HEK293 (cell line): Measurements from ENCODE around the gene PATE4.
A peak's percentile ranks its signal among the peaks of the same experiment; 100 is the strongest.

Experiments used
- CTCF ChIA-PET: fragments of 350-600 bp; formaldehyde crosslinking; extraction: SDS; loops from one replicate; lab custom pipeline; 2021; ENCODE audit warnings: antibody characterized with exemption; lab: Yijun Ruan, JAX
- POLR2A ChIA-PET: fragments of 300-600 bp; formaldehyde crosslinking; extraction: SDS; loops from one replicate; lab custom pipeline; 2020; ENCODE audit warnings: antibody characterized with exemption, inconsistent platforms; lab: Yijun Ruan, JAX
- H3K27ac ChIP-seq: fragments of 200-500 bp; sonication (Bioruptor generic); 2 replicates; pipeline ENCODE4 v1.5.1; 2014; ENCODE audit warnings: low read depth, low read length, control low read depth, inconsistent platforms; ENCODE audit errors: extremely low read depth
- H3K36me3 ChIP-seq, 2 experiments: fragments of 200-500 bp in 1 of 2; sonication (Bioruptor generic) in 1 of 2; 1 replicate in 1 of 2; 2 replicates in 1 of 2; pipeline ENCODE4 v1.5.1; 2014 to 2017; ENCODE audit warnings: inconsistent platforms in 2 of 2, low read length in 2 of 2; ENCODE audit not compliant: control insufficient read depth in 2 of 2, insufficient read depth in 1 of 2
- H3K4me1 ChIP-seq: fragments of 200-500 bp; sonication (Bioruptor generic); 2 replicates; pipeline ENCODE4 v1.5.1; 2014; ENCODE audit warnings: mild to moderate bottlenecking, low read length, inconsistent platforms; ENCODE audit not compliant: control insufficient read depth, insufficient read depth
- H3K4me3 ChIP-seq: 2 replicates; pipeline ENCODE4 v1.5.1; 2011; ENCODE audit warnings: low read depth, mild to moderate bottlenecking, control low read depth, low read length, moderate library complexity
- H3K9me3 ChIP-seq: fragments of 200-500 bp; sonication (Bioruptor generic); 2 replicates; pipeline ENCODE4 v1.5.1; 2014; ENCODE audit warnings: low read depth, low read length, inconsistent platforms; ENCODE audit not compliant: control insufficient read depth, insufficient read depth
- EGR2 ChIP-seq: fragments of 450-650 bp; formaldehyde crosslinking; IDR thresholded peaks from 2 replicates; pipeline ENCODE4 v1.5.1; 2016; ENCODE audit warnings: low read depth, missing biosample characterization, missing genetic modification characterization
- GLI4 ChIP-seq: fragments of 450-650 bp; formaldehyde crosslinking; IDR thresholded peaks from 2 replicates; pipeline ENCODE4 v1.5.1; 2016; ENCODE audit warnings: missing biosample characterization, missing genetic modification characterization
- HOXA7 ChIP-seq: sonication (generic); formaldehyde crosslinking; IDR thresholded peaks from 2 replicates; pipeline ENCODE4 v1.8.1; 2022; ENCODE audit warnings: missing genetic modification reagents, borderline replicate concordance
- PRDM6 ChIP-seq: fragments of 450-650 bp; formaldehyde crosslinking; IDR thresholded peaks from 2 replicates; pipeline ENCODE4 v1.5.1; 2017; ENCODE audit warnings: missing biosample characterization, missing genetic modification characterization
- SP2 ChIP-seq: fragments of 450-650 bp; formaldehyde crosslinking; IDR thresholded peaks from 2 replicates; pipeline ENCODE4 v1.5.1; 2016; ENCODE audit warnings: missing biosample characterization, missing genetic modification characterization
- WT1 ChIP-seq: fragments of 450-650 bp; formaldehyde crosslinking; IDR thresholded peaks from 2 replicates; pipeline ENCODE4 v1.5.1; 2016; ENCODE audit warnings: missing biosample characterization, missing genetic modification characterization
- ZBTB44 ChIP-seq: fragments of 450-650 bp; IDR thresholded peaks from 2 replicates; pipeline ENCODE4 v1.5.1; 2018; ENCODE audit warnings: missing biosample characterization, mild to moderate bottlenecking, missing genetic modification characterization
- ZFHX2 ChIP-seq: fragments of 450-650 bp; formaldehyde crosslinking; conservative IDR thresholded peaks from 2 replicates; pipeline ENCODE4 v1.5.1; 2016; ENCODE audit warnings: missing biosample characterization, missing genetic modification characterization
- ZNF138 ChIP-seq: fragments of 450-650 bp; formaldehyde crosslinking; IDR thresholded peaks from 2 replicates; pipeline ENCODE4 v1.5.1; 2016; ENCODE audit warnings: missing biosample characterization, missing genetic modification characterization, borderline replicate concordance
- ZNF157 ChIP-seq: fragments of 450-650 bp; formaldehyde crosslinking; IDR thresholded peaks from 2 replicates; pipeline ENCODE4 v1.5.1; 2016; ENCODE audit warnings: missing biosample characterization, missing genetic modification characterization
- ZNF16 ChIP-seq: fragments of 450-650 bp; formaldehyde crosslinking; IDR thresholded peaks from 2 replicates; pipeline ENCODE4 v1.5.1; 2016; ENCODE audit warnings: low read depth, missing biosample characterization, missing genetic modification characterization
- ZNF19 ChIP-seq: fragments of 450-650 bp; formaldehyde crosslinking; IDR thresholded peaks from 2 replicates; pipeline ENCODE4; 2016; ENCODE audit warnings: missing biosample characterization, missing genetic modification characterization, low read depth
- ZNF747 ChIP-seq: fragments of 450-650 bp; formaldehyde crosslinking; IDR thresholded peaks from 2 replicates; pipeline ENCODE4 v1.5.1; 2016; ENCODE audit warnings: missing biosample characterization, missing genetic modification characterization
- ZNF777 ChIP-seq: fragments of 450-650 bp; formaldehyde crosslinking; IDR thresholded peaks from 2 replicates; pipeline ENCODE4 v1.5.1; 2017; ENCODE audit warnings: missing biosample characterization, missing genetic modification characterization, borderline replicate concordance
- TF ChIP-seq, protein P1 (sequence below): fragments of 450-650 bp; formaldehyde crosslinking; IDR thresholded peaks from 2 replicates; pipeline ENCODE4 v1.5.1; 2016; ENCODE audit warnings: missing biosample characterization, missing genetic modification characterization, borderline replicate concordance
- TF ChIP-seq, protein P2 (sequence below): fragments of 450-650 bp; formaldehyde crosslinking; IDR thresholded peaks from 2 replicates; pipeline ENCODE4 v1.5.1; 2016; ENCODE audit warnings: missing biosample characterization, missing genetic modification characterization

PATE4 gene

DNA sequence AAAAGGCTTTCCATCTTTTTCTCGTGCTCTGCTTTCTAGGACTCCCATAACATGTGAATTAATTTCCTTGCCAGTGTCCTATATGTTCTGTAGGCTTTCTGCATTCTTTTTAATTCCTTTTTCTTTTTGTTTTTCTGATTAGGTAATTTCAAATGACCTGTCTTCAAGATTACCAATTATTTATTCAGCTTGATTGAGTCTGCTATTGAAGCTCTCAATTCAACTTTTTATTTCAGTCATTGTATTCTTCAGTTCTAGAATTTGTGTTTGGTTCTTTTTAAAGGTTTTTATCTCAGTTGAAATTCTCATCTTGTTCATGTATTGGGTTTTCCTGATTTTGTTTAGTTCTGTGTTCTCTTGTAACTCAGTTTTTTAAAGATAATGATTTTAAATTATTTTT is 30.7 kb upstream of the PATE4 start:
- ChIA-PET CTCF (no interaction called here), POLR2A (no interaction called here)
- Histone ChIP-seq H3K4me1 (no peaks in the 10 kb centered on the region), H3K36me3 (no peaks in the 10 kb centered on the region), H3K9me3 (no peaks in the 10 kb centered on the region), H3K27ac (no peak overlapping the region), H3K4me3 (no peak overlapping the region)
- TF ChIP-seq ZNF747 (tag by site-specific recombination) (no peak), GLI4 (tag by site-specific recombination) (no peak)
- TF ChIP-seq, protein P1, sequence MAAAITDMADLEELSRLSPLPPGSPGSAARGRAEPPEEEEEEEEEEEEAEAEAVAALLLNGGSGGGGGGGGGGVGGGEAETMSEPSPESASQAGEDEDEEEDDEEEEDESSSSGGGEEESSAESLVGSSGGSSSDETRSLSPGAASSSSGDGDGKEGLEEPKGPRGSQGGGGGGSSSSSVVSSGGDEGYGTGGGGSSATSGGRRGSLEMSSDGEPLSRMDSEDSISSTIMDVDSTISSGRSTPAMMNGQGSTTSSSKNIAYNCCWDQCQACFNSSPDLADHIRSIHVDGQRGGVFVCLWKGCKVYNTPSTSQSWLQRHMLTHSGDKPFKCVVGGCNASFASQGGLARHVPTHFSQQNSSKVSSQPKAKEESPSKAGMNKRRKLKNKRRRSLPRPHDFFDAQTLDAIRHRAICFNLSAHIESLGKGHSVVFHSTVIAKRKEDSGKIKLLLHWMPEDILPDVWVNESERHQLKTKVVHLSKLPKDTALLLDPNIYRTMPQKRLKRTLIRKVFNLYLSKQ (tag by site-specific recombination), result no peak

- Histone ChIP-seq H3K27ac (no peak overlapping the region), H3K9me3 (no peaks in the 10 kb centered on the region), H3K4me1 (no peaks in the 10 kb centered on the region), H3K4me3 (no peak overlapping the region), H3K36me3 (no peaks in the 10 kb centered on the region)
- ChIA-PET POLR2A (no interaction called here), CTCF (no interaction called here)
- no peak for TF ChIP-seq ZNF138 (tag by site-specific recombination)
- no peak for TF ChIP-seq ZBTB44
- no peak for TF ChIP-seq ZNF157
These were observed 25.2 kb upstream of the PATE4 start for GRCh38 chr11:125807909-125808308.

DNA sequence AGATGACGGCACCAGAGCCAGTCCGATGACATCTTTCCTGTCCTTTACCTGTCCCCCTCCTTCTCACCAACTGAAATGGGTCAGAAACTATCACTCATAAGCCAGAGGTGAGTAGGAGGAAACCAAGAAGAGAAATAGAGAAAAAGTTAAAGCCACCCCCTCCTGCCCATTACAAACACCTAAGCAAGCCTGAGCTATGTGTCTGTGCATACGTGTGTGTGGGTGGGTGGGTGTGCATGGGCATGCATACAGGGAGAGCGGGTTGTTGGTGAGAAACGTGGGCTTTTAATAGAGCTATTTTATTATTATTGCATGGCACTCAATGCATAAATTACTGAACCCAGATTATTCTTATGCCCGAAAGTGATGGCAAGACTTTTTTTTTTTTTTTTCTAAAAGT is 2.6 kb downstream of the PATE4 start:
- Histone ChIP-seq H3K4me1 (no peaks in the 10 kb centered on the region), H3K27ac (no peak overlapping the region), H3K36me3 (no peaks in the 10 kb centered on the region), H3K4me3 (no peak overlapping the region), H3K9me3 (no peaks in the 10 kb centered on the region)
- ChIA-PET POLR2A (no interaction called here), CTCF (interaction anchor here (0.6 kb wide), 1 partner anchor 39 kb away, joined by 4 read pairs; no protein-coding TSS in a partner anchor)
- TF ChIP-seq ZFHX2 (tag by site-specific recombination) (peak; percentile 27), PRDM6 (tag by site-specific recombination) (no peak), HOXA7 (no peak), ZNF16 (tag by site-specific recombination) (no peak), ZNF777 (no peak), EGR2 (tag by site-specific recombination) (peak; percentile 52), WT1 (tag by site-specific recombination) (no peak), SP2 (tag by site-specific recombination) (no peak), ZNF19 (no peak)
- TF ChIP-seq, protein P2, sequence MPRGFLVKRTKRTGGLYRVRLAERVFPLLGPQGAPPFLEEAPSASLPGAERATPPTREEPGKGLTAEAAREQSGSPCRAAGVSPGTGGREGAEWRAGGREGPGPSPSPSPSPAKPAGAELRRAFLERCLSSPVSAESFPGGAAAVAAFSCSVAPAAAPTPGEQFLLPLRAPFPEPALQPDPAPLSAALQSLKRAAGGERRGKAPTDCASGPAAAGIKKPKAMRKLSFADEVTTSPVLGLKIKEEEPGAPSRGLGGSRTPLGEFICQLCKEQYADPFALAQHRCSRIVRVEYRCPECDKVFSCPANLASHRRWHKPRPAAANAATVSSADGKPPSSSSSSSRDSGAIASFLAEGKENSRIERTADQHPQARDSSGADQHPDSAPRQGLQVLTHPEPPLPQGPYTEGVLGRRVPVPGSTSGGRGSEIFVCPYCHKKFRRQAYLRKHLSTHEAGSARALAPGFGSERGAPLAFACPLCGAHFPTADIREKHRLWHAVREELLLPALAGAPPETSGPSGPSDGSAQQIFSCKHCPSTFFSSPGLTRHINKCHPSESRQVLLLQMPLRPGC (tag by site-specific recombination), result no peak
